HG03575 (cell line): ENCODE results near the gene EGF.
A peak's percentile ranks its signal among the peaks of the same experiment; 100 is the strongest.

Experiments
- ATAC-seq: cut with Tn5 transposase; IDR thresholded peaks from one replicate; pipeline ENCODE4 v1.9.1; 2021; ENCODE audit not compliant: unreplicated experiment, insufficient number of reproducible peaks, low FRiP score; ENCODE audit errors: extremely low read depth

Gene EGF

GRCh38 chr4:110059556-110060191, 147.0 kb downstream of the EGF start:
- peak; percentile 86 for ATAC-seq

GRCh38 chr4:110061076-110061475, 148.4 kb downstream of the EGF start:
- ATAC-seq: no peak
